ENCODE data around the gene PHF1. TPM values are rescaled to one million over a fixed set of nuclear protein-coding genes. Genes with fewer than 3 reads are reported as not detected.
"Not testable (repeated sequence)": the region's sequence is repeated elsewhere in the genome, so short reads cannot be mapped to it uniquely, and the experiment has no call there.

Gene PHF1
- 27.3 and 34.1 TPM in 2 replicates for total RNA-seq

DNA sequence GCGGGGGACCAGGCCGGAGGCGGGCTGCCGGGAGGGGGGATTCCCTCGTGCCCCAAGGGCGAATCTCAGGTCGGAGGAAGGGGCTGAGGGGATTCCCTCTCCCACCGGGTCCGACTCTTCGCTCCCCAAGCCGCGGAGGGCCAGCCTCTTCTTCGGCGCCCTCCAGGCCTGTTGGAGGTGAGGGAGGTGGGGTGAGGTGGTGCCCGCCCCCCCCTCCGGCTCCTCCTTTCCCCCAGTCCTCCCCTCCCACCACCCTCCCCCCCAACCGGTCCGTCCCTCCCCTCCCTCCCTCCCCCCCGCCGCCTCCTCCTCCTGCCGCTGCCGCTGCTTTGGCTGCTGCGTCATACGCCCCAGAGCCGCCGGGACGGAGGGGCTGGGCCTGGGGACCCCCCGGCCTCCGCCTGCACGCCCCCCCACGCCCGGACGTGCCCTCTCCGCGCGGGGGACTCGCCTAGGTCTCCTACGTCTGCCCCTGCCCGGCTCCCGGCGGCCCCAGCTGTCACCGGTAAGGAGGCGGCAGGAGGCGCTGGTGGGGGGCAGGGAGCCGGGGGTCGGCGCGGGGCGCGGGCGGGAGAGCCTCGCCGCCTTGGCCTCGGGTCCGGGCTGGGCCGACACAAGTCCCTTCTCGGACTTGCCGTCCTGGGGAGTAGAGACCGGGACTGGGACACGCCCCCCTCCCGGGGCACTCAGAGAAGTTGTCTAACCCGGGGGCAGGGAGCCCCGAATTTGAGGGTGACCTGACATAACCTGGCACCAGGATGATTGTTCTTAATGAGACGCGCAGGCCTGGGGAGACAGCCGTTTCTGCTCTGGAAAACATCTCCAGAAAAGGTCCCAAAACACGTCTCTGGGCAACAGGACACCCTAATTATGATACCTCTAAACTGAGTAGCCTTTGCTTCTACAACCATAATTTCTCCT is at the start of gene PHF1:
Gene PHF1, plus strand, starts transcription at position 304 of the 921 bp plus-strand sequence. CDS start 1,250 bp downstream, outside the sequence.
- intact Hi-C loops (cut with micrococcal nuclease): loop anchor here (1.0 to 5.0 kb wide), 9 partner anchors 7 to 439 kb away; partner anchors contain the start of genes CUTA, KIFC1, RING1 and RPS18

DNA sequence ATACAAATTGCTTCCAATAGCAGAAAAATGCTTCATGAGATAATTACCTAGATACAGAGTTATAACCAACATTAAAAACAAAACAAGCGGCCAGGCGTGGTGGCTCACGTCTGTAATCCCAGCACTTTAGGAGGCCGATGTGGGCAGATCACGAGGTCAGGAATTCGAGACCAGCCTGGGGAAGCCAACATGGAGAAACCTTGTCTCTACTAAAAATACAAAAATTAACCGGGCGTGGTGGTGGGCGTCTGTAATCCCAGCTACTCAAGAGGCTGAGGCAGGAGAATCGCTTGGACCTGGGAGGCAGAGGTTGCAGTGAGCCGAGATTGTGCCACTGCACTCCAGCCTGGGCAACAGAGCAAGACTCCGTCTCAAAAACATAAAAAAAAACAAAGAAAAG is 47.3 kb upstream of the PHF1 start:
- intact Hi-C loops (cut with micrococcal nuclease): not testable (repeated sequence)

GRCh38 chr6:33364475-33365205 is 46.2 kb upstream of the PHF1 start:
- intact Hi-C loops (cut with micrococcal nuclease): not testable (repeated sequence)

DNA sequence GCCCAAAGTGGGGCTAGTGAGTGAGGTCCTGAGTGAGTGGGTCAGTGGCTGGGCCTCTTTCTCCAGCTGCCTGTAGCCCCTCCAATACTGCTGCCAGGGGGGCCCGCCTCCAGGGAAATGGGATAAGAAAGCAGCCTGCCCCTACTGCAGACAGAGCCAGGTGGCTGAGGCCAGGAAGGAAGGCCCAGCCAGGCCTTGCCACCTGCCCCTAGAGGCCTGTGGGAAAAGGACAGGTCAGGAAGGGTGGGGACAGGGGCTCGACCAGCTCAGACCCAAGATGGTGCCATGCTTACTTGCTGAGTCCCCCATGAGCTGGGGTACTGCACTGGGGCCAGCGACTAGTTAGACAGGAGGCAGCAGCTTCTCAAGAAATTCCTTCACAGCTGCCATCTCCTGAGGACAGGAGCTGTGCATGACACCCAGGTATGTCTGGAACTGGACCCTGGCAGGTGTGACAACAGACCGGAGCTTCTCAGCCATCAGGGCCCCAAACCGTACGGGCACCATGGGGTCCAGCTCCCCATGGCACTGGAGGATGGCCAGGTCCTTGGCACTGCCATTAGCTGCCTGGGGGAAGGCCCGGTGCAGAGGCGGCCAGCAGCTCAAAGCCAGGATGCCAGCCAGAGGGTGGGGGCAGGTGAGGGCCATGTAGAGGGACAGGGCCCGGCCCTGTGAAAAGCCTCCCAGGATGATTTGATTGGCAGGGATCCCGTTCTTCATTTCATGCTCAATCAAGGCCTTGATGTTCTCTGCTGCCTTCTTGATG is 45.4 kb upstream of the PHF1 start:
- intact Hi-C loops (cut with micrococcal nuclease): not testable (repeated sequence)

- intact Hi-C loops (cut with micrococcal nuclease): no loop called here
Observed at GRCh38 chr6:33367009-33367714, 43.7 kb upstream of the PHF1 start.

DNA sequence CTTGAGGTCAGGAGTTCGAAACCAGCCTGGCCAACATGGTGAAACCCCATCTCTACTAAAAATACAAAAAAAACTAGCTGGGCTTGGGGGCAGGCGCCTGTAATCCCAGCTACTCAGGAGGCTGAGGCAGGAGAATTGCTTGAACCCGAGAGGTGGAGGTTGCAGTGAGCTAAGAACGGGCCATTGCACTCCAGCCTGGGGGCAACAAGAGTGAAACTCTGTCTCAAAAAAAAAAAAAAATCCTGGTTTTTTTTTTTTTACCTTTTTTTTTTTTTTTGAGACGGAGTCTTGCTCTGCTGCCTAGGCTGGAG is 43.1 kb upstream of the PHF1 start:
- intact Hi-C loops (cut with micrococcal nuclease): not testable (repeated sequence)

- intact Hi-C loops (cut with micrococcal nuclease): not testable (repeated sequence)
Observed at GRCh38 chr6:33371901-33372300, 38.9 kb upstream of the PHF1 start.

DNA sequence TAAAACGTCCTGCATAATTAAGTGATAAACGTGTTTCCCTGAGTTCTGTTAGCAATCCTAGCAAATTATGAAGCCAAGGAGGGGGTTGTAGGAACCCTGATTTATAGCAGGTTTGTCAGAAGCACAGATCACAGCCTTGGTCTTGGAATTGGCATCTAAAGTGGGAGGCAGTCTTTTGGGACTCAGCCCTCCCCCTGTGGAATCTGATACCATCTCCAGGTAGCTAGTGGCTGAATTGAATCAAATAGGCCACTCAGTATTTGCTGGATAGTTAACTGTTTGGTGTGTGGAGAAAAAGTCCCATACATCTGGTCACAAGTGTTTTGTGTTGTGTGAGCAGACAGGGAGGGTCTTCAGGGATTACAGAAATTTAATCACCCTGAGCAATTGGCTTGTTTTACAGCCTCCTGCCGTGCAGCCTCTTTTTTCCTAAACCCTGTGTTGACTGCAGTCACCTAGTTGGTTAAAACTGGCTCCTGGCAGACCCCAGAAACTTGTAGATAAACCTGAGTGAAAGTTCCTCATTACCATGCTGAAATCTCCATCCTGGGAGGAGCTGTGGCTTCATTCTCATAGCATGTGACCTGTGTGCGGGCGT is 38.2 kb upstream of the PHF1 start:
- intact Hi-C loops (cut with micrococcal nuclease): no loop called here

DNA sequence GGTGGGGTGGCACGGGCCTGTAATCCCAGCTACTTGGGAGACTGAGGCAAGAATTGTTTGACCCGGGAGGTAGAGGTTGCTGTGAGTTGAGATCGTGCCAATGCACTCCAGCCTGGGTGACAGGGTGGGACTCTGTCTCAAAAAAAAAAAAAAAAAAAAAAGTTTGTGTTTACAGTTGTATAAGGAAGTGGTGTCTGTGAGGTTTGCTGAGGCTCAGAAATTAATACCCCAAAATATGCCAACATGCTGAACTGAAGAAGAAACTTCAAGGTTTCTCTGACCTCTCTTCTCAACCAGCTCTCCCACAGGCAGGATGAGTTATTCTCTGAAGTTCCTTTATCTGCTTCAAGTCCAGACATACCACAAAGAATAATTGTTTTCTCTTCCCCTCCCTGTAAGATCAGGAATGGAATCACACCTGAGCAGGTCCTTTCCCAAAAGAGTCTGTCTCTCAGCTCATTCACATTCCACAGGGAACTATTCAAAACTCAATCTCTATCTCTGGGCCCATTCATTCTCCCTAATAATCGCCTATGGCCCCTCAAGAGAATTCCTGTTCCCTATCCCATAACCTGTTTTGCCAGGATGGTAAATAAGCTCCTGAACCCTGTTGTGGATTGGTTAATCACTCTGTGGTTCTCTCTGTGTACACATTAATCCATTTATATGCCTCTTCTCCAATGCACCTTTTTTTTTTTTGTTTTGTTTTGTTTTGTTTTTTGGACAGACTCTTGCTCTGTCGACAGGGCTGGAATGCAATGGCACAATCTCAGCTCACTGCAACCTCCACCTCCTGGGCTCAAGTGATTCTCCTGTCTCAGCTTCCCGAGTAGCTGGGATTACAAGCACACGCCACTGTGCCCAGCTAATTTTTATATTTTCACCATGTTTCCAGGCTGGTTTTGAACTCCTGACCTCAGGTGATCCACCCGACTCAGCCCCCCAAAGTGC is 36.6 kb upstream of the PHF1 start:
- intact Hi-C loops (cut with micrococcal nuclease): no loop called here

DNA sequence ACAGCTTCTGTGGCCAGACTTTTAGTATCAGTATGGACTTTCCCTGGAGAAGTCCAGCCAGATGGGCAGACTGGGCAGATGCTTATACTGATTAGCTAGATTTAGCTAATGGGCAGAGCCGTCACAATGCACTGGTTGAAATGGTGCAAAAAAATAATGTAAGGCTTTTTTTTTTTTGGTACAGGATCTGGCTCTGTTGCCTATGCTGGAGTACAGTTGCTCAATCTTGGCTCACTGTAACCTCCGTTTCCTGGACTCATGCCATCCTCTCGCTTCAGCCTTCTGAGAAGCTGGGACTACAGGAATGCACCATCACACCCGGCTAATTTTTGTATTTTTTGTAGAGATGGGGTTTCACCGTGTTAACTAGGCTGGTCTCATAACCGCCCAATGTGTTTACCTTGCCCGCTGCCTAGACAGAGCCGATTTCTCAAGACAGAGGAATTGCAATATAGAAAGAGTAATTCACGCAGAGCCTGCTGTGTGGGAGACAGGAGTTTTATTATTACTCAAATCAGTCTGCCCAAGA is 35.6 kb upstream of the PHF1 start:
- intact Hi-C loops (cut with micrococcal nuclease): no loop called here

- intact Hi-C loops (cut with micrococcal nuclease): no loop called here
Observed at GRCh38 chr6:33377171-33377570, 33.6 kb upstream of the PHF1 start.

- intact Hi-C loops (cut with micrococcal nuclease): not testable (repeated sequence)
Observed at GRCh38 chr6:33379184-33379583, 31.6 kb upstream of the PHF1 start.

DNA sequence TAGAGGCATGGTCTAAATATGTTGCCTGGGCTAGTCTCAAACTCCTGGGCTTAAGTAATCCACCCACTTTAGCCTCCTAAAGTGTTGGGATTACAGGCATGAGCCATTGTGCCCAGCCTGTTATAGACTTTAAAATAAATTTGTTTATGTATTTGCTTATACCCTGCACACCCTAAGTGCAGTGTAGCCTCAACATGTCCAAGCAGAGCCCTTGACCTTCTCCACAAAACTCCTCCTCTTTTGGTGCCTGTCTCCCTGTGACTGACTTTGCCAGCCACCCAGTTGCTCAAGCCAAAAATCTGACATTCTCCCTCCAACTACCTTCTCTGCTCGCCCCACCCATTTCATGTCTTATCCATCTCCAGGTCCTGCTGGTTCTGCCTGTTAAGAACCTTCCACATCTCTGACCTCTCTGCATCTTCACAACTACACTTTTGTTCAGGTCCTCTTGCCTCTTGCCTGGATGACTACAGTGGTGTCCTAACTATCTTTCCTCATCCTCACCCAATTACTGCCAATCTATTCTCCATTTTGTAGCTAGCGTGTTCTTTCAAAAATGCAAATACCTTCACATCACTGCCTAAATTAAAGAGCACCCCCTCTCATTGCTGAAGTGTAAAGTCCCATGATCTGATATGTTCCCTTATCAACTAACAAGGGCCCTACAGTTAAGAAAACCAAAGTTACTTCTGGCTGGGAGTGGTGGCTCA is 30.4 kb upstream of the PHF1 start:
- intact Hi-C loops (cut with micrococcal nuclease): no loop called here

GRCh38 chr6:33383427-33384185 is 27.2 kb upstream of the PHF1 start:
- intact Hi-C loops (cut with micrococcal nuclease): no loop called here

DNA sequence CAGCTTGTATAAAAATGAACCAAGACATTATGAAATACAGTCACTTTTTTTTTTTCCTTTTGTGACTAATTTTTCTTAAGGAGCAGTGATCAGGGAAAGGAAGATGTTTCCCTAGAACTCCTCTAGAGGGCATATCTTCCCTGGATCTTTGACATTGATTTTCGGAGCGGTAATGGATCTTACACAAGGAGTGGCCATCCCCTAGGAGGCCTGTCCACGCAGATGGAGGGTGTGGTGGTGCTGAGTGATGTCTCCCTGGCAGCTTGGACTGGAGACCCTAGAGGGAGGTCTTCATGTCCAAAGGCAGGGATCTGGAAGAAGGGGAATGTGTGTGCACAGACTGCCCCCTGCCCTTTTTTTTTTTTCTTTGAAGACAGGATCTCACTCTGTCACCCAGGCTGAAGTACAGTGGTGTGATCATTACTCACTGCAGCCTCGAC is 26.2 kb upstream of the PHF1 start:
- intact Hi-C loops (cut with micrococcal nuclease): no loop called here

DNA sequence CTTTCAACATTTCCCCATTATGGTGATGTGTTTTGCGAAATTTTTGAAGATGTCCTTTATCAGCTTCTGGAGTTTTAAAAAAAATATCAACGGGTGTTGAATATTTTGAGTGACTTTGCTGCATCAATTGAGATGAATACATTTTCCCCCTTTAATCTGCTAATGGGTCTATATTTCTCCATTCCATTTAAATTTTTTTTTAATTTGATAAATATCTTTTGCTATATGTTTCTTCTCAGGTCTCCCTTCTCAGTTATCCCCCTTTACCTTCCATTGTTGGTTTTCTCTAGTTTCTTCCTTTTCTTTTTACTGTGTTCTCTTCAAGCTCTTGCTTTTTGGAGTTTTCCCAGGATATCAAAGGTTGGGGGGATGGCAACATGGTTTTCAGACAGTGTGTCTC is 20.6 kb upstream of the PHF1 start:
- intact Hi-C loops (cut with micrococcal nuclease): loop anchor here (2.0 kb wide), 1 partner anchor 191 kb away; the partner anchor contains the start of gene BAK1

DNA sequence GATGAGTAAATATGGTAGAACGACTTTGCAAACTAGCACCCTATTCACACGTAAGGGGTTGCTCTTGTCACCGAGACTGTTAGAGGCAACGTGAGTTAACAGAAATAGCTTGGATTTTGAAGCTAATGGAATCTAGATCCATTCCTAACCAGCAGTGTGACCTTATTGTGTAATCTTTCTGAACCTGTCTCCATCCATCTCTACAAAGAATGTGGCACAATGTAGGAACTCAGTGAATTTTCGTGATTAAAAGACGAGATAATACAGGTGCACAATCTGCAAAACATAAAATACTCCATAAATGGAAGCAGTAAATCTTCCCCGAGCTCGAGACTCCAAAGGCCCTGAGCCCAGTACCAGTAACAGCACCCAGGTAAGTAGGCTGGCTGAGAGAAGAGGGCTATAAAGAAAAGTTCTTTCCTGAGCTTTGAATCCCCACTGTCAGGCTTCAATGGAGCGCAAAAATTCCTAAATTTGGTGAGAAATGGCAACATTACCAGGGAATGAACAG is 20.0 kb upstream of the PHF1 start:
- intact Hi-C loops (cut with micrococcal nuclease): loop anchor here (1.0 to 2.0 kb wide), 11 partner anchors 19 to 190 kb away; partner anchors contain the start of genes B3GALT4, BAK1, PFDN6 and WDR46
